Stimulated activated CD8-positive, alpha-beta memory T cell treated with anti-CD3 and anti-CD28 coated beads, Interleukin-15, amount 100 ng/mL, for 4 hours (primary cell): Measurements from ENCODE around the gene CENPP.

ENCODE experiments used
- DNase-seq, 2 donors: peaks; one replicate each; pipeline ENCODE4 v3.0.0-alpha.2; 2020; ENCODE audit warnings: low read depth in 2 of 2

Gene CENPP

DNA sequence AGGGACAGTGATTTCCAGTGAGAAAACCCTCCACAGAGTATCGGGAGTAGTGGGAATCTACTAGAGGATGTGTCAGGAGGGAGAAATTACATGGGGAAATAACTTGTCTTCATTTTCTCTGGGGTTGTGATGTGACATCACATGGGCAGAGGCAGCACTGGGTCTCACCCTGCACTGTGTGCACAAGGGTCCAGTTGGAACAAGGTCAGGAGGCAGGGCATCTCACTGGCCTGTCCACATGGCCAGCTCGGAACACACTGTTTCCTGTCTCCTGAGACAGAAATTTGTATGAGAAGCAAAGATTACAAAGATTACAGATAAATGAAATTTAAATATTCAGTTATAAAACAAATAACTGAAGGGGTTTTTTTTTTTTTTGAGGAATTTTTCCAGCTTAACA is 272.6 kb downstream of the CENPP start:
- no peak for DNase-seq

DNA sequence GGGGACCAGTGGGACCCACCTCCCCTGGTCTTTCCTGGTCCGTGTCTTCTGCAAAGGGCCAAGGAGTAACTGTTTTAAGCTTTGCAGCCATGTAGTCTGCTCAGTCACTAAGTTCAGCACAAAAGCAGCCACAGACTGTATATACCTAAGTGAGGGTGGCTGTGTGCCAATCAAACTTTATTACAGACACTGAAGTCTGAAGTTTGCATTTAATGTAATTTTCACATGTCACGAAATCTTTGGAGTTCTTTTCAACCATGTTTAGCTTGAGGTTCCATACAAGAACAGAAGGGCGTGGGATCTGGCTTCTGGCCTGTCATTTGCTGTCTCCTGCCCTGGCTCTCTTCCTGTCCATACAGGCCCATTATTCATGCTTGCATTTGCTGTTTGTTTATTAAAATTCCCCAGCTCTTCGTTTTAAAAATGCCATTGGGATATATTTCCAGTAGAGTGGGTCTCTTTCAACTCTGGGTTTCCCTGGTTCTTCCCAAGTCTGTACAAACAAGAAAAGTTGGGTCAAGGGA is 274.2 kb downstream of the CENPP start:
- DNase-seq: no peak

DNA sequence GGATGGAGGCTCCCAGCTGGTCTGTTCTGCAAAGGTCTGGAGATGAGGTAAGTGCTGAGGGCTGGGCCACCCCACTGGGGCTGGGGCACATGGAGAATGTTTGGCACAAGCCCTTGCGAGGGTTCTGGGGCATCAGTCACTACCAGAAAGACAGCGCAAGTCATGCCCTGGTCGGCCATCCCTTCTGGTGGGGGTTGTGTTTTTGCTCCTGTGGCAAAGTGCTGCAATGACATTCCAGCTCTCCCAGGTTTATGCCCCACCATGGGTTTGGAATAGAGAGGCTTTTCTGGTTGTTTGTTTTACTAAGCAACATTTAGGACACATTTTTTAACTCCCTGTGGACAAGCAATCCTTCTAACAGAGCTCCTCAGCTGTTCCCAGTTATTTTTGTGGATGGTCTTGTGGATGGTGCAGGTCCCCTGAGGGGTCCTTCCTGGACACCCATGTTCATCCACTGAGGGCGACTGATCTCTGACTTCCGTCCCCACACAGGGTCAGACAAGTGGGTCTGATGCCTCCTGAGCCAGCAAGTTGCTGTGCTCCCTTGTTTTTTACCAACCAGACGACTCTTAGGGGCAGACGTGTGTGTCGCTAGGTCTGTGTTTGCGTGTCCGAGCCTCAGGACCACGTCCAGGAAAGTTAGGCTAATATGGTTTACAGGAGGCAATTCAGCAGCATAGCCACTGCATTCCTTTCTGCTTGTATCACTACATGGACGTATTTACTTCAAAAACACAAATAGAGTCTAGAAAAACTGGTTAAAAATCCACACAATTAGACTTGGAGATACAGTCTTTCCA is 274.9 kb downstream of the CENPP start:
- DNase-seq: no peak

DNA sequence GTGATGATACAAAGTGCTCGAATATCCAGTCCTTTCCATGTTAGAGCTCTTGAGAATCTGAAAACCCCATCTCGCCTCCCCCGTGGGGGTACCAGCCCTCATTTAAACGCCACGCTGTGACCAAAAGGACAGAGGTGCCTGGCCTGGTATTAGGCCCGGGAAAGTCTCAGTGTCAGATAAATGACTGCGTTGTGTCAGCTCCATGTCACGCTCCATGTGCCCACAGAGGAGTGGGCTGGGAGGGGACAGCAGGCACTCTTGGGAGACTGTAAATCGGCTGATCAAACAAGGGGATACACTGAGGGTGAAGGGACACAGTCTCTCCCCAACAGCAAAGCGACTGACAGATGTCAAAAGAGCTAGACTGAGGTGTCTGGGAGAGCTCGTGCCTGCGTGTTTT is 275.7 kb downstream of the CENPP start:
- DNase-seq: no peak

DNA sequence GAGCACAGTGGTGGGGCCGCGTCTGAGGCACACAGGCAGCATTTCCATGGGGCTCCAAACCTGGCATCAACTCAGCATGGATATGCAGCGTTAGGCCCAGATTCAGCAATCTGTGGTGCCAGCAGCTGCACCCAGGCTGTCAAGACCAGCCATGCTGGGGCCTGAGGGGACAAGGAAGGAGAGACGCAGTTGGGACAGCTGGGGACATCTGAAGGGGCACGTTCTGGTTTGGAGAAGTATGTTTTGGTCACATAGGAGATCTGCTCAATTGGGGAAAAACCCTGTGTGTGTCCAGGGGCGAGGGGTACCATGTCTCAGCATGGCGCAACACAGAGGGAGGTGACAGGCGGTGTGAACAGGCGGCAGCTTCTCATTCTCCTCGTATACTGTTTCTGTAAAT is 276.7 kb downstream of the CENPP start:
- DNase-seq: no peak

DNA sequence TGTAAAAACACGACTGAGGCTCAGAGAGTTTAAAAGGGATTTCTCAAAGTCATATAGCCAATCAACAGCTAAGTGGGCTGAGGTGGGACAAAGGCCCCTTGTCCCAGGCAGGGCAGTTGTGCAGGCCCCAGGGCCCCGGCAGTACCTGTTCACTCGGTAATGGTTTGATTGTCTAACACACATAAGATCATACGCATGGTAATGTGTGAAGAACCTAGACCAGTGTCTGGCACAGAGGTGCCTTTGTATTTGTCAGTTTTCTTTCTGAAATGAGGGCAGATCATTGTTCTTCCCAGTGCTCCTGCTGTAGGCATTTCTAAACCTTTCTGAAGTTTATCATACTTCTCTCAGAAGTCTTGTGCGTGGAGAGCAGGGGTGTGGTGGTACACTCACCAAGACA is 277.3 kb downstream of the CENPP start:
- DNase-seq: no peak

DNA sequence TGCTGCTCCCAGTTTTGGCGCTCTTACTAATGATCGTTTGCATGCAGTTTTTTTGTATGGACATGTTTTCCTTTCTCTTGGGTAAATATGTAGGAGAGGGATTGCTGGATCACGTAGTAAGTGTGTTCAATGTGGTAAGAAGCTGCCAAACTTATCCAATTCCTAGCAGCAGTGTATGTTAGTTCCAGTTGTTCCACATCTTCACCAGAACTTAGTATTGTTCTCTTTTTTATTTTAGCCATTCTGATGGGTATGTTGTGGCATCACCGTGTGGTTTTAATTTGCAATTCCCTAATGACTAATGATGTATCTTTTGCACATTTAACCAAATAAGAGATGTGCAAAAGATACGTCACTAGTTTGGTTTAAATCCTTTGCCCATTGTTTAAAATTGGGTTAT is 278.2 kb downstream of the CENPP start:
- DNase-seq: no peak

DNA sequence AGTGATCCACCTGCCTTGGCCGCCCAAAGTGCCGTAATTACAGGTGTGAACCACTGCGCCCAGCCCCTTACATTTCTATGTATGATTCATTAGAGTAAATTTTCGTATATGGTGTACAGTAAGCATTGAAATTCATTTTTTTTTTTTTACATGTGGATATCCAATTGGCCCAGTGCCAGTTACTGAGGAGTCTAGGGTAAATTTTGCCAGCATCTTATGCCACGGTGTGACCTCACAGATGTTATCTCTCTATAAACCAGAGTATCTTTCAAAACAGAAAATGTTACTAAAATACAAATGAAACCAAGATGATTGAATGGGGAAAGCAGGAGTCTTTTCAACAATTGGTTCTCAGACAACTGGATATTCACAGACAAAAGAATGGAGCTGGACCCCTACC is 279.5 kb downstream of the CENPP start:
- no peak for DNase-seq

DNA sequence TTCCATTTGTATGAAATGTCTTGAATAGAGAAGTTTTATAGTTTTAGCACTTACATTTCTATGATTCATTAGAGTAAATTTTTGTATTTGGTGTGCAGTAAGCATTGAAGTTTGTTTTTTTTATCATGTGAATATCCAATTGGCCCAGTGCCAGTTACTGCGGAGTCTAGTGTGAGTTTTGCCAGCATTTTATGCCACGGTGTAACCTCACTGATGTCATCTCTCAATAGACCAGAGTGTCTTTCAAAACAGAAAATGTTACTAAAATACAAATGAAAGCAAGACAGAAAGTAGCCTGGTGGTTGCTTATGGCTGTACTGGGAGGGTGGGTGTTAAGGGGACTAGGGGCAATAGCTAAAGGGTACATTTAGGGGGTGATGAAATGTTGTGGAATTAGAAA is 281.3 kb downstream of the CENPP start:
- no peak for DNase-seq

DNA sequence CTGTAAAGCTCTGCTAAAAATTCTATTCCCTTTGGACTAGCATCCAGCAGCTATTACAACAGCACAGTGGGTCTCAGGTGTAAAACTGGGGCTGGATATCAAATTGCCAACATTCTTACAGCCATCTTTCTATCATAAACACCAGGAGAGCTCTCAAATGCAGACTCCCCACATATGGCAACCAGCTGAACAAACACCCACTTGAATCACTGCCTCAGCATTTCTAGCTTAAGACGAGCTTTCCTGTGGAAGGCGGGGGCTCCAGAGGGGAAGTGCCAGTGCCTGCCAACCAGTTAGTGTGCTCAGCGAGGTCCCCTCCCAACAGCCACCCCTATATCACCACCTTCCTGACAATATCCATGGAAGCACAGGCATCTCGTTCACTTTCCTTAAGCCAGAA is 282.0 kb downstream of the CENPP start:
- DNase-seq: no peak

DNA sequence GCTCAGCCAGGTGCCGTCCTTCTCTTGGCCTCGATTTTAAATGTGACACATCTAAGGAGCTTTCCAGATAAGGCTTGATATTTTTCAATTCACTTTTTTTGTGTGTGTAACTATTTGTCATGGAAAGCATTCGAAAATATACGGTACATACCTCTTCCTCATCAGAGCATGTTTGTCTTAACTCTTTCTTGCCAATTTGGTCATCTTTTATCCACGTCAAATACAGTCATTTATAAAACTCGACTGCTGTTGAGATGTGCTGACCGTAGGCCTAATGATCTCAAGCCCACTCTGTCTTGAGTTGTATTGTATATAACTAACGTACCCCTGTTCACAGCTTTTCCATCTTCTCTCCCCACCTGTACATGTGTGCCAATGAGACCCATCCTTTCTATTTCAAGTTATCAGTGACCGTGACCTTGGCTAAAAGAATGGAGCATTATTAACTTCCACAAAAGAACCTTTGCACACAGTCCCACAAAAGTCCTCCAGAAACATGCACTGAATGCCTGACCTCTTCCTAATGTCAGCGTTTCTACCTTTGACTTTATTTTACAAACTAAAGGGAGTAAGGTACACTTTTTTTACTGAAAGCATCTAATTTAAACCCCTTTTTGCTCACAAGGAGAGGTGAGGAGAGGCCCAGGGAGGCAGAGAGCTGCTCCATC is 282.6 kb downstream of the CENPP start:
- DNase-seq: no peak

DNA sequence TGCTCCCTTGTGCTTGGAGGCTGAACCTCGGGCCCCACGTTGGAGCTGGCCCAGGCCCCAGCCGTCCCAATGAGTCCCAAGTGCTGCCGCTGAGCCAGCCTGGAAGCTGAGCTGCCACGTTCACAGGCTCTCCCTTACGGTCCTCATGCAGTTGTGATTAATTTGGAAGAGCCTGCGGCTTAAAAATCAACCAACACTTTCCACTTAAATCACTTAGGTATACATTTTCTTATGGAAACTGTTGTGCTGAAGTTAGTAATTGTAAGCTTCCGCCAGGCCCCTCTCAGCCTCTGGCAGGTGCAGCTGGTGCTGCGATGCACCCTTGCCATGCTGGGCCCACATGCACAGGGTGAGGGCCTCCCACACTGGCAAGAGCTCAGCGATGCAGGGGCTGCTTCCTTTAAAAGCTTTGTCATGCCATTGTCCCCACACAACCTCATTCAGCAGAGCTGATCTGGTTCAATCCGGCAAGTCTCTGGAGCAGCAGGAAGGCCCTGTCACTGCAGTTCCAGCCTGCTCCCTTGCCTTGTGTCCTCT is 283.2 kb downstream of the CENPP start:
- no peak for DNase-seq

DNA sequence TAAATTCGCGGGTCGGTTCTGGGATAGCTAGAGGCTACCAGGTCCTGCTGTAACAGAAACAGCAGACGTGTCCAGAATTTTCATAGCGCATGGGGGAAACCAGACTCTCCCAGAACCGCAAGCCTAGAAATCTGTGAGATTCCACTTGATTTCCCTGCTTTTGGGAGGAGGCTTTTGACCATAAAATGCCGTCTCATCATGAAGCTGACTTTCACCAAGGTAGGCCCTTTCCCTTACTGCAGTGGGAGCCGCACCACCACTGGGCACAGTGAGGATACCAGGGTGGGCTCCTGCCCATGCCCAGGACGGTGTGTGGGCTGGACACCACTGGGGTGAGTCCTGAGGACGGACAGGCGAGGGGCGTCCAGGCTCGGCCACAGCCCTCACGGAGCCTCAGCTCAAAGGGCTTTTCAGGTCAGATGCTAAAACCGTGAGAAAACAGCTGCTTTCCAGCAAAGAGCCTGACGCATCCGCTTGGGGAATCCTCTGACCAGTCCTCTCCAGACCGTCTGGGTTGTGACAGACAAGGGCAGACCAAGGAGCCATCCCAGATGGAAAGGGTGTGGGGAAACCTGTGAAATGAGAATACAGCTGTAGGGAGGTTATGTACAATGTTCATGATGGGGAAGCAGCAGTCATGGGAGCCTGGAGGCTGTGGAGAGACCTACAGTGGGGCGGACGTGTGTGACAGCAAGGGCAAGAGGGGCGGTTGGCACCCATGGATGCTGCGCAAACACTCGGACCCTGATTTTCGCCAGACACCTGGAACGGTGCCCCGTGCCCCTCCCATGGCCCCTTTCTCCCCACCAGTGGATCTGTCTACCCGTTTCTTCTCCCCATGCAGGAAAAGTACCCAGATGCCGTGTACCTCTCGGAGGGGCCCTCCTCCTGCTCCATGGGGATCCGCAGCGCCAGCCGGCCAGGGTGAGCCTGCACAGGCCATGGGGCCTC is 285.0 kb downstream of the CENPP start:
- no peak for DNase-seq

DNA sequence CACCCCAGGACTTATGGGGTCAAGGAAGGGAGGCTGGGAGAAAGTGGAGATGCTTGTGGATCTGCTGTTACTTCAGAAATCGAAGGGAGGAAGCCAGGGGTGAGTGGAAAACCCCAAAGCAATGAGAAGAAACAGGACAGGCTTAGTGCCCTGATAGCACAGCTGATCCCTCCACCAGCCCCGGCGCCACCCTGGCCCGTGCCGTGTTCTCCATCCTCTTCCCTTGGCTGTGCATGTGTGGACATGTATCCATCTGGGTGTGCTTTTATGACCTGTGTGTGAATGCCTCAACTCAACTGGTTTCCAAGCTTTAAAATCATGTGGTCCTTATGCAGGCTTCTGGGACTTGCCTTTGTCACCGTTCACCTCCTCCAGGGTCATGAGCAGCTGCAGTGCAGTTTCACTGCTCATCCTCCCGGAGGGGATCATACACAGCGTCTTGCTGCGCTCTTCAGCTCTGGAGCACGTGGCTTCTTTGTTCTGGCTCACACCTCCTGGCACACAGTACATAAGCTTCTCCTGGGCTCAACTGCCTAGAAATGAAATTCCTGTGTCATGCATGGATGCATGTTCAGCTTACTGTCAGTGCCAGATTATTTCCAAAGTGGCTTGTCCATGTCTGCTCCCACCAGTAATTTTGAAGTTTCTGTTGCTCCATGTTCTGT is 286.0 kb downstream of the CENPP start:
- no peak for DNase-seq

DNA sequence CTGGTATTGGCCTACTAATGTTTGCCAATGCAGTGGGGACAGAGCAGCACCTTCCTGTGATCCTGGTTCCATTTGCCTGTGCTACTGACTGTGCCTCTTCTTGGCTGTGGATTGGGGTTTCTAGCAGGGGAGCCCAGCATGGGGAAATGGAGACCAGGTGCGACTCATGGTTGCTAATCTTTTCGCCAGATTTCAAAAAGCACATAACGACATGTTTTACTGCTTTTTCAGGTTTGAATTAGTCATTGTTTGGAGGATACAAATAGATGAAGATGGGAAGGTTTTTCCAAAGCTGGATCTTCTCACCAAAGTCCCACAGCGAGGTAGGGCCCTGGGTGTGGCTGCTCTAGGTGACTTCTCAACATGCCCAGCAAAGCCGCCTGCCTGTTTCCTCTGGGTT is 286.5 kb downstream of the CENPP start:
- DNase-seq: no peak

DNA sequence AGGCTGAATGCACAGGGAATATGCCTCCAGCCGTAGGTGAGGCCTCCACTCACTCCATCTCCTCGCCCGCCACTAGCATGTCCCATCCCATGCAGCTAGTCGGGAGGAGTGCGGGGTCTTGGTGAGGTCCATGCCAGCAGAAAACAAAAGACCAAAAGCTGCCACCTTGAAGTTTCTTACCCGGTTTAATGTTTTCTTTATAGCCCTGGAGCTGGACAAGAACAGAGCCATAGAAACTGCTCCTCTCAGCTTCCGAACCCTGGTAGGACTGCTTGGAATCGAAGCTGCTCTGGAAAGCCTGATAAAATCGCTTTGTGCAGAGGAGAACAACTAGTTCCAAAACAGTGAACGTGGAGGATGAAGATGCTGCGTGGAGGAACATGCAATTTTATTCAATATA is 287.1 kb downstream of the CENPP start:
- DNase-seq: no peak

DNA sequence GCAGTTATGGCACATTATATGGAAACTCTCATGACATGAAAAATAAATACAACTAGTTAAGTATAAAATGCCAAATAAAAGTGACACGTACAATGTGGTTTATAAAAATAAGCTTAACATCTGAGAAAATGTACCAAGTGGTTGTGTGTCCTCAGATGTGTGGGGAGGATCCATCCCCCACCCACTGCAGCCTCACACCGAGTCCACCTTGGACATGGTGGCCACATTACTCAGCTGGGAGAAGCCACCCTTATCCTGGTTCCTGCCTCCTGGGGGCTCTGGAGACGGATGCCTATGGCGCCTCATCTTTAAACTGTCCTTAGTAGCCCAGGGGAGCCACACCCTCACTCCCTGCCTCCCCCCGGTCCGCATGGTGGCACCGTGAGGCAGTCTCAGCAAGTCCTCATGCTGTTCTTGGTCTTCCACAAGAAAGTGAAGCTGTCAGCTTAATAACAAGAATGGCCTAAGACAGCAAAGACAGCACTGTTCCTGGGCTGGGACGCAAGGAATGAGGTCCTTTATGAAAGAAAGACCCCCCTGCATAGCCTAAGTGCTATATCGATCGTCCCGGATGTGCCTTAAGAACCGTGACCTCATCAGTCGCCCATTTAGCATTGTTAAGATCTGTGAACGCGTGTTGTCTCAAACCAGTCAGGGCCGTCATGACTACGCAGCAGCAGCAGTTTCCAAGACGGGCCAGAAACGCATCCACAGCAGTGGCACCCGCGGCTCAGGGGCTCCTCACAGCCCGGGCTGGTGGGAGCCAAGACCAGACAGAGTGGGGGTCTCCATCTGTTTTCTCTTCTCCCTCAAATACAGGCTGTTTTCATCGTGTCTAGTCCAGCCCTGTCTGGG is 287.7 kb downstream of the CENPP start:
- DNase-seq: no peak

DNA sequence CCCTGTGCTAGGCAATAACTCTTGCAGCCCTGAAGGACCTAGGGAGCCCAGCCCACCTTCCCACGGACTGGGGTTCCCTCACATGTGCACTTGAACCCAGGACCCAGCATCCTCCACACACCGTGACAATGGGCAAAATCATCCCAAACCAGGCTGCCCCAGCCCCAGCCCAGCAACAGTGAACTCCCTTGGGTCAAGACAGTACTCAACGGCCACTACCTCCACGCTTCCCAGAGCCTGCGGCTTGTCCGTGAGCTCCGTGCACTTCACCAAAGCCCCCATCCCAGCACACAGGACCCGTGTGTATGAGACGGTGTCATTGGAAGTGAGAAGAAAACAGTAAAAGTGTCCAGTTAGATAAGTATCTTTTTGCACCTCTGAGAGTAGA is 288.4 kb downstream of the CENPP start:
- DNase-seq: no peak

DNA sequence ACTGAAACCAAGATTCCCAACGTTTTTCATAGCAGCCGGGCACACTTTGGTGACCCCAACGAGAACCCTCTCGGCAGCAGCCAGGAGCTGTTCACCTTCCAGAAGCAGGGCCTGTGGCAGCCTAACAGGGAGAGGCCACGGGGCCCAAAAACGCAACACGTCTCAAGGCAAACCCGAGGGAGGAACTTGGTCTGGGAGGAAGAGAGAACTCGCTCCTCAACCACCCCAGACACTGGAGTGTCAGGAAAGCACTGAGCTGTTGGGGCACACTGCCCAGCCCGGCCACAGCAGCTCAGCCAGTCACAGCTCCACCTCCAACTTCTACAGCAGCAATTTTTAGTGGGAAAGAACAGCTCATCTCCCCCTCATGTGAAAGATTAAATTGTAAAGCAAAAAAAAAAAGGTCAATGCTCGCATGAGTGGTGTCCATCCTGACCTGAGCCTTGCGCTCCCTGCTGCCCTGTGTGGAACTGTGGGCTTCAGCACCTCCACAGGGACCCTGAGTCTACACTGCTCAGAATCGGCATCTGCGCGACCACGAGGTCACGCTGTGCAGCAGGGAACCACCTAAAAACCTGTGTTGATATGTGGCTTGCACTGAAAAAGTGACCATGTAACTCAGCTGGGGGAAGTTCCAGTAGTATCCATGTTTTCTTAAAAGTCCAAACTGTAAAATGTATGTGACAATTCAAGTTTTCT is 289.2 kb downstream of the CENPP start:
- DNase-seq: no peak

DNA sequence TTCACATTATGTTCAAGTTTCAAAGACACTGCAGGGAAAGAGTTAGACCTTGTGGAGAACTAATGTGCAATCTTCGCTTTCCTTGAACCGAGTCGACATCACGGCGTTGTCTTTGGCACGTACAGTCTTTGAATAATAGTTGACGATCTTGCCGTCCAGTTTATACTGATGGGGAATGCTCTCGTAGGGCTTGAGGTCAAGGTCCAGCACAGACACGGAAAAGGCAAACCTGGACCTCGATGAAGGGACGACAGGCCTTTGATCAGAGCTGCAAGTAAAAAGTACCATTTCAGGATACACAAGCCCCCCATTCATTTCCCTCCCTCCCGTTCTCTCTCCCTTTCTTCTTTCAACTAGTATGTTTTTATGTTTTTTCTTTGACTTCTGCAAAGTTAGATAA is 290.0 kb downstream of the CENPP start:
- DNase-seq: no peak
